GM20000 (cell line): Measurements from ENCODE around the gene SLFN12L.

Source experiments
- DNase-seq: peaks from one replicate; pipeline ENCODE4 v3.0.0; 2012; ENCODE audit warnings: low spot score
- CTCF ChIP-seq: IDR thresholded peaks from 2 replicates; pipeline ENCODE4 v1.5.1; 2012; ENCODE audit warnings: mild to moderate bottlenecking, control low read depth; ENCODE audit errors: extremely low read depth, missing control alignments

The SLFN12L gene

GRCh38 chr17:35491417-35491816 lies 46.1 kb downstream of the SLFN12L start:
- no peak for TF ChIP-seq CTCF
- no peak for DNase-seq

DNA sequence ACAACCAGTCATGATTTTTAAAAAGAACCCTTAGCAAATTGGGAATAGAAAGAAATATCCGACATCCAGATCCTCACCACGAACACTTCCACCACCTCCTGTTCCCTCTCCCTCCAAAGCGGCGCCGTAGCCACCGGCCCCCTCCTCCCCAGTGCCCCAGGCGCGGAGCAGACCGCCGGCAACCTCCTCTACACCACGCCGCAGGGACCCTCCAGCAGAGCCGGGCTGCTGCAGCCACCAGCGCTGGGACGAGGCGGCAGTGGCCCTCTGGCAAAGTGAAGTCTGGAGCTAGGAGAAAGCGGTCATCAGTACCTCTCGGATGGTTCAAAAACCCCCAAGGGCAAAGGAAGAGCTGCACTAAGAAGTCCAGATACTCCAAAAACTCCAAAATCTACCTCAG lies 47.5 kb downstream of the SLFN12L start:
- TF ChIP-seq CTCF, result no peak
- DNase-seq, result no peak

DNA sequence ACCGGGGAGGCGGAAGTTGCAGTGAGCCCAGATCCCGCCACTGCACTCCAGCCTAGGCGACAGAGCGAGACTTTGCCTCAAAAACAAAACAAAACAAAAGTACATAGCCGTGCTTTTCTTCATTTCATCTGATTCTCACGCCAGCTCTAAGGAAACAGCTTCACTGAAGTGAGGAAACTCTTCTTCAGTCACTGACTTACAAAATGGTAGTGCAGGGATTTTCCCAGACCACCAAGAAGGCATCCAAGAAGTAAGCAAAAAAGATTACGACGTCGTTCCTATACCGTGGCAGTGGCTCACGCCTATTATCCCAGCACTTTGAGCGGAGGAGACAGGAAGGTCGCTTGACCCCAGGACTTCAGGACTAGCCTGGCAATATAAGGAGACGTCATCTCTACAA lies 48.5 kb downstream of the SLFN12L start:
- no peak for TF ChIP-seq CTCF
- DNase-seq, result no peak

DNA sequence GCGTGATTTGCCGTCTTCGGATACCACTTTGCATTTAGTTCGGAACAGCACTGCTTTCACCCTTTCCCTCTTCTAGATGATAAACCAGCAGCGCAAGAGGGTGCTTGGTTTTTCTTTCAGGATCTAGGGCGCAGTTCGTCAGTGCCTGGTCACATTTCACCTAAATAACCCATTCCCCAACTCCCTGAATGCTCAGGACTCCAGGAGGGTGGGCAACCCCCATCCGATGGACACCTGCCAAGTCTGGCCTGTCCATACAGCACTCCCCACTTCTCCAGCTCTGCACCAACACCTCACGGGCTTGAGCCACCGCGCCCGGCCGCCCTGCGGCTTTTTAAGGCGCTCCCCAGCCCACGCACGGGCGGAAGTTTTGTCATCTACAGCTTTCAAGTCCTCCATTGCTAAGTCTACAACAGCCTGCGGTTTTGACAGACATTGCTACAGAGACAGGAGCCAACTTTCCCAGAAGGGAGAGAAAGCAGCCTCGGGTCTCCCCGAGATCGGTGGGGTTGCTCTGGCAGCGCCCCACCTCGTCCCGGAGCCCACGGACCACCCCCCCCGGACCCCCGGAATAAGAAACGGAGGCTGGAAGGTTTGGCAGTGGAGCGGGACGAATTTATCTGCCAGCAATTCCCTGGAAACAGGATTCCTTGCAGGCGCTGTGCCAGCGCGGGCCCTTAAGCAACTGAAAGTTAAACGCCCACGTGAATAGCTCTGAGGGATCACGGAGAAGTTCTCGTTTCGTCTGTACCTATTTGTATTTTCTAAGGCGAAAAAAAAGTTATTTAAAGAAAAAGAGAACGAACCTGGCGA lies 50.4 kb downstream of the SLFN12L start:
- TF ChIP-seq CTCF, result no peak
- DNase-seq, result peak; percentile 84

DNA sequence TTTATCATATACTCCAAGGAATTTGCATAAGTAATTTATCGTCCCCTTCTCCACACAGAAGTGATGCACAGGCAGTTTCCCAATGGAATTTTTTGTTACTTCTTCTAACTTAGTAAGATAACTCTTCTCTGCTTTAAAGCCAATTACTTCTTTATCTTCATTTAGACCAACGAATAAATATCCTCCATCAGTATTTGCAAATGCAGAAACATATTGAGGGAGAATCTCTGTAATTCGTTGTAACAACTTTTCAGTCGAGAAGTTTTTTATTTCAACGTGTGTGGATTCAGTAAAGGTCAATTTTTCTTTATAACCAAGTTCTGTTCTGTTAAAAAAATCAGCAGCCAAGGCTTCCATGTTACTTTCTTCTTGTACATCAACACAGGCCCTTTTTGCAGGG lies 58.2 kb downstream of the SLFN12L start:
- TF ChIP-seq CTCF, result no peak
- no peak for DNase-seq

- no peak for TF ChIP-seq CTCF
- DNase-seq, result no peak
These were observed 60.2 kb downstream of the SLFN12L start for GRCh38 chr17:35477248-35477647.

- DNase-seq, result no peak
- TF ChIP-seq CTCF, result no peak
These were observed 61.1 kb downstream of the SLFN12L start for GRCh38 chr17:35476283-35476820.
